ENCODE measurements around the gene INPP5D. TPM values are rescaled to one million over a fixed set of nuclear protein-coding genes. Genes with fewer than 3 reads are reported as not detected.

The INPP5D gene
- total RNA-seq, 4 donors from 2014 or later, result 11.6 to 333 (median 26.2) TPM

GRCh38 chr2:233202531-233202944 is 142.4 kb downstream of the INPP5D start:
- Histone ChIP-seq H3K27ac (no peak overlapping the region), H3K36me3 (peaks cover 0 to 18% (median 0%) of the 10 kb centered on the region in 3 donors), H3K27me3 (no peaks in the 10 kb centered on the region), H3K9me3 (peaks cover 0 to 7% (median 0%) of the 10 kb centered on the region in 4 donors), H3K4me1 (no peaks in the 10 kb centered on the region), H3K4me3 (no peak overlapping the region)
- no peak for DNase-seq
- TF ChIP-seq POLR2A (IDR thresholded peaks at IDR 0.05), result no peak
- no peak for TF ChIP-seq CTCF (IDR thresholded peaks at IDR 0.05)

- no peaks in the 10 kb centered on the region for H3K27me3 ChIP-seq
- H3K36me3 ChIP-seq, result peaks cover 0 to 13% (median 0%) of the 10 kb centered on the region in 3 donors
- TF ChIP-seq POLR2A (IDR thresholded peaks at IDR 0.05) (no peak), CTCF (IDR thresholded peaks at IDR 0.05) (no peak)
- DNase-seq, result no peak
- no peaks in the 10 kb centered on the region for H3K4me1 ChIP-seq
- peaks cover 0 to 7% (median 0%) of the 10 kb centered on the region in 4 donors for H3K9me3 ChIP-seq
- no peak overlapping the region for H3K27ac ChIP-seq
- no peak overlapping the region for H3K4me3 ChIP-seq
These were observed 142.9 kb downstream of the INPP5D start for GRCh38 chr2:233203060-233203459.

- Histone ChIP-seq H3K27me3 (no peaks in the 10 kb centered on the region), H3K9me3 (peaks cover 0 to 7% (median 0%) of the 10 kb centered on the region in 4 donors), H3K36me3 (peaks cover 0 to 12% (median 0%) of the 10 kb centered on the region in 3 donors), H3K4me3 (no peak overlapping the region), H3K27ac (no peak overlapping the region), H3K4me1 (peaks cover 0 to 9% (median 0%) of the 10 kb centered on the region in 4 donors)
- no peak for TF ChIP-seq POLR2A (IDR thresholded peaks at IDR 0.05)
- TF ChIP-seq CTCF (IDR thresholded peaks at IDR 0.05), result no peak
- no peak for DNase-seq
These were observed 144.3 kb downstream of the INPP5D start for GRCh38 chr2:233204286-233204936.

GRCh38 chr2:233208382-233209116 is 148.4 kb downstream of the INPP5D start:
- Histone ChIP-seq H3K9me3 (no peaks in the 10 kb centered on the region), H3K27me3 (no peaks in the 10 kb centered on the region), H3K4me3 (no peak overlapping the region), H3K36me3 (peaks cover 0 to 12% (median 0%) of the 10 kb centered on the region in 3 donors), H3K27ac (no peak overlapping the region), H3K4me1 (peaks cover 0 to 19% (median 0%) of the 10 kb centered on the region in 4 donors)
- peak in 1 of 3 donors; percentile 78 for DNase-seq
- TF ChIP-seq CTCF (IDR thresholded peaks at IDR 0.05) (peak in 2 of 6 experiments; percentile 37 to 50), POLR2A (IDR thresholded peaks at IDR 0.05) (no peak)

- Histone ChIP-seq H3K36me3 (peaks cover 0 to 10% (median 0%) of the 10 kb centered on the region in 3 donors), H3K27ac (no peak overlapping the region), H3K4me1 (peaks cover 0 to 19% (median 0%) of the 10 kb centered on the region in 4 donors), H3K4me3 (no peak overlapping the region), H3K9me3 (no peaks in the 10 kb centered on the region), H3K27me3 (no peaks in the 10 kb centered on the region)
- TF ChIP-seq POLR2A (IDR thresholded peaks at IDR 0.05) (no peak), CTCF (IDR thresholded peaks at IDR 0.05) (no peak)
- no peak for DNase-seq
These were observed 149.0 kb downstream of the INPP5D start for GRCh38 chr2:233209117-233209532.
